ENCODE data around the gene EIF4G3. TPM values are rescaled to one million over a fixed set of nuclear protein-coding genes. Genes with fewer than 3 reads are reported as not detected.

EIF4G3 gene
- total and polyA plus RNA-seq, 3 experiments from 2014 or later: 13.0 to 51.3 (median 46.8) TPM

DNA sequence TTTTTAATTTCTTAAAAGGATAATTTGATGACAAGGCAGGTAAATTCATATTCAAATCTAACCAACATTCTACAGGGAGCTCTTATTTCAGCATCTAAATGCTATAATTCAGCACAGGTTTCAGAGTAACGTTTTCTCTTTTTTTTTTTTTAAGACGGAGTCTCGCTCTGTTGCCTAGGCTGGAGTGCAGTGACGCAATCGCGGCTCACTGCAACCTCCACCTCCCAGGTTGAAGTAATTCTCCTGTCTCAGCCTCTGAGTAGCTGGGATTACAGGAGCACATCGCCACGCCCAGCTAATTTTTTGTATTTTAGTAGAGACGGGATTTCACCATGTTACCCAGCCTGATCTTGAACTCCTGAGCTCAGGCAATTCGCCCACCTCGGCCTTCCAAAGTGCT, 66.5 kb downstream of the EIF4G3 start:
- no peak overlapping the region for H3K27ac ChIP-seq (ENCODE audit: low read depth, low read length)

DNA sequence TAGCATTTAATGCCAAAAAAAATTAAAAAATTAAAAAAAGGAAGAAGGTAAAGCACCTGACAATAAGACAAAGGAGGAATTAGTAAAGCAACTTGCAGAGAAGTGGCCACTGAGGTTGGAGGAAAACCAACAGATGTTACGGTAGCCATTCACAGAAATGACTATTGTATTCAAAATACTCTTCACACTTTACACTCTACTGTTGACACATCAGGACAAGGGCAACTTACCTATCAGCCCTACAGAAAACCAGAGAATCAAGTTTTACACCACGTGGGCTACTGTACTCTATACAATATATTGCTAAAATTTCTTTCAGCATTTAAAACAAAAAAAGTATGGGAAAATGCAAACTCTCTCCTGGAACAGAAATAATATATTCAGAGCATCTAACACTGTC, 70.0 kb downstream of the EIF4G3 start:
- POLR2A ChIA-PET: no interaction called here
- H3K27ac ChIP-seq (ENCODE audit: low read depth, low read length): no peak overlapping the region
- Mint-ChIP-seq H3K27ac (no peak overlapping the region), H3K36me3 (peaks cover 0 to 11% (median 7%) of the 10 kb centered on the region in 3 donors), H3K9me3 (no peaks in the 10 kb centered on the region), H3K27me3 (no peaks in the 10 kb centered on the region), H3K4me1 (peaks cover 0 to 3% (median 0%) of the 10 kb centered on the region in 3 donors), H3K4me3 (no peak overlapping the region)
- DNase-seq: no peak
- no peak overlapping the region for H3K4me3 ChIP-seq (ENCODE audit: low read length)
- H3K27me3 ChIP-seq (ENCODE audit: insufficient read depth, low read length, poor library complexity, severe bottlenecking): no peaks in the 10 kb centered on the region
- no peaks in the 10 kb centered on the region for H3K36me3 ChIP-seq (ENCODE audit: insufficient read depth, low read length)
- no peaks in the 10 kb centered on the region for H3K4me1 ChIP-seq (ENCODE audit: insufficient read depth, low read length)
- no peaks in the 10 kb centered on the region for H3K9me3 ChIP-seq (ENCODE audit: low read length)
- CTCF ChIA-PET: no interaction called here

More for the DNA sequence above, 66.5 kb downstream of the EIF4G3 start:
- H3K27me3 Mint-ChIP-seq: no peaks in the 10 kb centered on the region
- Histone ChIP-seq H3K4me3 (ENCODE audit: low read length) (no peak overlapping the region), H3K9me3 (ENCODE audit: low read length) (no peaks in the 10 kb centered on the region), H3K27me3 (ENCODE audit: insufficient read depth, low read length, poor library complexity, severe bottlenecking) (no peaks in the 10 kb centered on the region), H3K36me3 (ENCODE audit: insufficient read depth, low read length) (no peaks in the 10 kb centered on the region), H3K4me1 (ENCODE audit: insufficient read depth, low read length) (no peaks in the 10 kb centered on the region)
- ChIA-PET POLR2A (no interaction called here), CTCF (no interaction called here)
- DNase-seq: no peak
- H3K27ac Mint-ChIP-seq: no peak overlapping the region
- no peaks in the 10 kb centered on the region for H3K9me3 Mint-ChIP-seq
- H3K4me1 Mint-ChIP-seq: peaks cover 0 to 3% (median 0%) of the 10 kb centered on the region in 3 donors
- no peak overlapping the region for H3K4me3 Mint-ChIP-seq
- H3K36me3 Mint-ChIP-seq: peaks cover 0 to 6% (median 0%) of the 10 kb centered on the region in 3 donors

DNA sequence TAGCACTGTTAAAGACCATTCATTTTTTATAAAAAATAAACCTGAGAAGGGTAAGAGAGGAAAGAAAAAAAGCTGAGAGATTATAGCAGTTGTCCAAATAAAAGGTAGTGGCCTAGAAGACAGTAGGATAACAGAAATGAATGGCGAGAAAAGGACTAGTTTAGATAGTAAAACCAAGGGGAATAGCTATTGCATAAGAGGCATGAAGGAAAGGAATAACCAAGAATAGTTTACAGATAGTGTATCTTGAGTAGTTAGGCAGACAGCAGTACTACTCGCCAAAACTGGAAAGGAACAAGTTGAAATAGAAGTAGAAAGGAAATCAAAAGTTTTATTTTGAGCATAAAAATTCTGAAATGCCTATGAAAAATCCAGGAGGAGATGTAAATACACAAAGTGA, 70.5 kb downstream of the EIF4G3 start:
- no peaks in the 10 kb centered on the region for H3K4me1 ChIP-seq (ENCODE audit: insufficient read depth, low read length)
- ChIA-PET POLR2A (no interaction called here), CTCF (no interaction called here)
- no peak overlapping the region for H3K4me3 ChIP-seq (ENCODE audit: low read length)
- H3K4me3 Mint-ChIP-seq: no peak overlapping the region
- H3K27ac Mint-ChIP-seq: peak overlapping the region in 1 of 8 donors; percentile 64
- no peak overlapping the region for H3K27ac ChIP-seq (ENCODE audit: low read depth, low read length)
- H3K36me3 Mint-ChIP-seq: peaks cover 0 to 11% (median 7%) of the 10 kb centered on the region in 3 donors
- no peaks in the 10 kb centered on the region for H3K9me3 Mint-ChIP-seq
- DNase-seq: no peak
- no peaks in the 10 kb centered on the region for H3K9me3 ChIP-seq (ENCODE audit: low read length)
- no peaks in the 10 kb centered on the region for H3K27me3 ChIP-seq (ENCODE audit: insufficient read depth, low read length, poor library complexity, severe bottlenecking)
- no peaks in the 10 kb centered on the region for H3K27me3 Mint-ChIP-seq
- H3K4me1 Mint-ChIP-seq: peaks cover 0 to 3% (median 0%) of the 10 kb centered on the region in 3 donors
- no peaks in the 10 kb centered on the region for H3K36me3 ChIP-seq (ENCODE audit: insufficient read depth, low read length)

DNA sequence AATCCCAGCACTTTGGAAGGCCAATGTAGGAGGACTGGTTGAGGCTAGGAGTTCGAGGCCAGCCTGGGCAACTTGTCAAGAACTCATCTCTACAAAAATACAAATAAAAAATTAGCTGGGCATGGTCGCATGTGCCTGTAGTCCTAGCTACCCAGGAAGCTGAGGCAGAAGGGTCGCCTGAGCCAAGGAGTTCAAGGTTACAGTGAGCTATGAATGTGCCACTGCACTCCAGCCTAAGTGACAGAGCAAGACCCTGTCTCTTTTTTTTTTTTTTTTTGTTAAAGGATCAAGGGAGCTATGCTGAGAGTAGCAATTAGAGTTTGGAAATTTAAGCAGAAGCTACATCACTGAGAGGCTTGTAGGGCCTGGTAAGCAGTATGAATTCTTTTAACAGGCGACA, 70.9 kb downstream of the EIF4G3 start:
- Mint-ChIP-seq H3K4me3 (no peak overlapping the region), H3K36me3 (peaks cover 0 to 12% (median 6%) of the 10 kb centered on the region in 3 donors), H3K27me3 (no peaks in the 10 kb centered on the region), H3K9me3 (no peaks in the 10 kb centered on the region), H3K4me1 (peaks cover 0 to 3% (median 0%) of the 10 kb centered on the region in 3 donors), H3K27ac (peak overlapping the region in 1 of 8 donors; percentile 64)
- Histone ChIP-seq H3K27me3 (ENCODE audit: insufficient read depth, low read length, poor library complexity, severe bottlenecking) (no peaks in the 10 kb centered on the region), H3K27ac (ENCODE audit: low read depth, low read length) (no peak overlapping the region), H3K4me1 (ENCODE audit: insufficient read depth, low read length) (no peaks in the 10 kb centered on the region), H3K9me3 (ENCODE audit: low read length) (no peaks in the 10 kb centered on the region), H3K4me3 (ENCODE audit: low read length) (no peak overlapping the region), H3K36me3 (ENCODE audit: insufficient read depth, low read length) (no peaks in the 10 kb centered on the region)
- CTCF ChIA-PET: no interaction called here
- DNase-seq: no peak
- POLR2A ChIA-PET: no interaction called here

DNA sequence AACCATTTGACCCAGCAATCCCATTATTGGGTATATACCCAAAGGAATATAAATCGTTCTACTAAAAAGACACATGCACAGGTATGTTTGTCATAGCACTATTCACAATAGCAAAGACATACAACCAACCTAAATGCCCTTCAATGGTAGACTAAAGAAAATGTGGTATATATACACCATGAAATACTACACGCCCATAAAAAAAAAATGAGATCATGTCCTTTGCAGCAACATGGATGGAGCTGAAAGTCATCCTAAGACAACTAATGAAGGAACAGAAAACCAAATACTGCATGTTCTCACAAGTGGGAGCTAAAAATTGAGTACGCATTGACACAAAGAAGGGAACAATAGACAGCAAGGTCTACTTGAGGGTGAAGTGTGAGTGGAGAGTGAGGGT, 72.0 kb downstream of the EIF4G3 start:
- Mint-ChIP-seq H3K27me3 (no peaks in the 10 kb centered on the region), H3K36me3 (peaks cover 0 to 17% (median 9%) of the 10 kb centered on the region in 3 donors), H3K9me3 (no peaks in the 10 kb centered on the region), H3K4me3 (no peak overlapping the region), H3K4me1 (peaks cover 0 to 3% (median 0%) of the 10 kb centered on the region in 3 donors), H3K27ac (no peak overlapping the region)
- CTCF ChIA-PET: no interaction called here
- Histone ChIP-seq H3K27ac (ENCODE audit: low read depth, low read length) (no peak overlapping the region), H3K36me3 (ENCODE audit: insufficient read depth, low read length) (no peaks in the 10 kb centered on the region), H3K4me1 (ENCODE audit: insufficient read depth, low read length) (no peaks in the 10 kb centered on the region), H3K4me3 (ENCODE audit: low read length) (no peak overlapping the region), H3K9me3 (ENCODE audit: low read length) (no peaks in the 10 kb centered on the region), H3K27me3 (ENCODE audit: insufficient read depth, low read length, poor library complexity, severe bottlenecking) (no peaks in the 10 kb centered on the region)
- no peak for DNase-seq
- POLR2A ChIA-PET: no interaction called here

DNA sequence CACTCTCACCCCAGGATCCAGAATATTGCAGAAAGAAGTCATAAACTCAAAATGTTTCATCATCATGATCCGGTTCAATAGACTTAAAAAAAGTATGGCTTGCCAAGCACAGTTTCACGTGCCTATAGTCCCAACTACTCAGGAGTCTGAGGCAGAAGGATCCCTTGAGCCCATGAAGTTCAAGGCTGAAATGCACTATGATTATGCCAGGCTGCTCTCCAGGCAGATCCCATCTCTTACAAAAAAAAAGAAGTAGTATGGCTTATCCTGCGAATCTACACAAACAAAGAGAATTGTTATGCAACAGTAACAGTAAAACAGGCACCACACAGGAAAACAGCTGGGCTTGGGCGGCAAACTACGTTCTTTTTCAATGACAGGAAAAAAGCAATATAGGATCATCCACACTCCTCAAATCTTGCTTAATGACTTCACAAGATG, 76.2 kb downstream of the EIF4G3 start:
- Mint-ChIP-seq H3K4me3 (no peak overlapping the region), H3K4me1 (peaks cover 0 to 5% (median 3%) of the 10 kb centered on the region in 3 donors), H3K36me3 (peaks cover 0 to 33% (median 19%) of the 10 kb centered on the region in 3 donors), H3K27me3 (no peaks in the 10 kb centered on the region), H3K27ac (peak overlapping the region in 2 of 8 donors; percentile 17 to 72), H3K9me3 (no peaks in the 10 kb centered on the region)
- Histone ChIP-seq H3K4me3 (ENCODE audit: low read length) (no peak overlapping the region), H3K27ac (ENCODE audit: low read depth, low read length) (no peak overlapping the region), H3K27me3 (ENCODE audit: insufficient read depth, low read length, poor library complexity, severe bottlenecking) (no peaks in the 10 kb centered on the region), H3K9me3 (ENCODE audit: low read length) (no peaks in the 10 kb centered on the region), H3K36me3 (ENCODE audit: insufficient read depth, low read length) (no peaks in the 10 kb centered on the region), H3K4me1 (ENCODE audit: insufficient read depth, low read length) (no peaks in the 10 kb centered on the region)
- POLR2A ChIA-PET: no interaction called here
- CTCF ChIA-PET: no interaction called here
- DNase-seq: no peak

DNA sequence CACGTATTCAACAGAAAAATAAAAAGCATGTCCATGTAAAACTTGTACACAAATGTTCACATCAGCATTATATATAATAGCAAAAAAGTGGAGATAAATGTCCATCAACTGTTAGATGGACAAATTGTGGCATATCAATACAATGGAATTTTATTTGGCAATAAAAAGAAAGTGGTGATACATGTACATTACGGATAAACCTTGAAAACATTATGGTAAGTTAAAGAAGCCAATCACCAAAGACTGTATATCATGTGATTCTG, 76.9 kb downstream of the EIF4G3 start:
- Histone ChIP-seq H3K27me3 (ENCODE audit: insufficient read depth, low read length, poor library complexity, severe bottlenecking) (no peaks in the 10 kb centered on the region), H3K9me3 (ENCODE audit: low read length) (no peaks in the 10 kb centered on the region), H3K36me3 (ENCODE audit: insufficient read depth, low read length) (no peaks in the 10 kb centered on the region), H3K4me1 (ENCODE audit: insufficient read depth, low read length) (no peaks in the 10 kb centered on the region), H3K27ac (ENCODE audit: low read depth, low read length) (no peak overlapping the region), H3K4me3 (ENCODE audit: low read length) (no peak overlapping the region)
- DNase-seq: no peak
- Mint-ChIP-seq H3K27ac (no peak overlapping the region), H3K27me3 (no peaks in the 10 kb centered on the region), H3K36me3 (peaks cover 4 to 32% (median 22%) of the 10 kb centered on the region in 3 donors), H3K9me3 (no peaks in the 10 kb centered on the region), H3K4me3 (no peak overlapping the region), H3K4me1 (peaks cover 0 to 5% (median 3%) of the 10 kb centered on the region in 3 donors)
- ChIA-PET POLR2A (no interaction called here), CTCF (no interaction called here)

DNA sequence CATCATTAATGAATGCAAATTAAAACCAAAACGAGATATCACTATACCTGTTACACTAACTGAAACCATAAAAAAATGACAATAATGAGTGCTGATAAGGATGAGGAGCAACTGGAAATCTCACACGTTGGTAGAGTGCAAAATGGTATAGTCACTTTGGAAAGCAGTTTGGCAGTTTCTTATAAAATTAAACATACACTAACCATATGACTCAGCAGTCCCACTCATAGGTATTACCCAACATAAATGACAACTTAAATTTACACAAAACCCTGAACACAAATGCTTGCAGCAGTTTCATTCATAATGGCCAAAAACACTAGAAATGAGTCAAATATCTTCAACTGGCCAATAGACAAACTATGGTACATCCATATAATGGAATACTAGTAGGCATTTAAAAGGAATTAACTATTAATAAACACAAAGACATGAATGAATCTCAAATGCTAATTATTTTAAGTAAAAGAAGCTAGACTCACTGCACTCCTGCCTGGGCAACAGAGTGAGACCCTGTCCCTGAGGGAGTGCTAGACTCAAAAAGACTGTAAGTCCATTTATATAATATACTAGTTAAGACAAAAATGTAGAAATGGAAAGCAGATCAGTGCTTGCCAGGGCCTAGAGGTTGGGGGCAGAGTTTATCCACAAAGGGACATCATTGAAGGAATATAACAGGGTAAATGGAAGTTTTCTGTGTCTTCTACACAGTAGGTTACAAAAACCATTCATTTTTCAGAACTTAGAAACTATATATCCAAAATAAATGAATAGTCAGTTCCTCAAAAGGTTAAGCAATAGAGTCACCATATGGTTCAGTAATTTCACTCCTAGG, 77.4 kb downstream of the EIF4G3 start:
- Histone ChIP-seq H3K9me3 (ENCODE audit: low read length) (no peaks in the 10 kb centered on the region), H3K27ac (ENCODE audit: low read depth, low read length) (no peak overlapping the region), H3K36me3 (ENCODE audit: insufficient read depth, low read length) (no peaks in the 10 kb centered on the region), H3K27me3 (ENCODE audit: insufficient read depth, low read length, poor library complexity, severe bottlenecking) (no peaks in the 10 kb centered on the region), H3K4me3 (ENCODE audit: low read length) (no peak overlapping the region), H3K4me1 (ENCODE audit: insufficient read depth, low read length) (no peaks in the 10 kb centered on the region)
- ChIA-PET POLR2A (no interaction called here), CTCF (no interaction called here)
- Mint-ChIP-seq H3K27ac (peak overlapping the region in 4 of 8 donors; percentile 5 to 50 (median 22)), H3K27me3 (no peaks in the 10 kb centered on the region), H3K4me1 (peaks cover 0 to 5% (median 3%) of the 10 kb centered on the region in 3 donors), H3K9me3 (peaks cover 0 to 2% (median 0%) of the 10 kb centered on the region in 5 donors), H3K4me3 (no peak overlapping the region), H3K36me3 (peaks cover 9 to 31% (median 22%) of the 10 kb centered on the region in 3 donors)
- no peak for DNase-seq
